ENCODE measurements around the gene MED12L.

DNA sequence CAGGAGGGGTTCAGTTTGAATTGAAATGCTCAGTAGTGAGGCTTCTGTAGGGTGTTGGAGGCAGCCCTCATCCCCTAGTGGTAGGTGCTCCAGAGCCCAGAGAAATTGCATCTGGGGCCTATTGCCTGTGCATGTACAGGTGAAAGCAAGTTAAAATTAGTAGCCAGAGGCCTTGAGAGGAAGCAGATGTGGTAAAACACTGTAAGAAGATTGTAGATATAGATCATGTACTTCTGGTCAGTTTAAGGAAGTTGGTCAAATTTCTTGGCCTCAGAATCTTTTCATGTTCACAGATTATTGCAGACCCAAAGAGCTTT is 340.8 kb downstream of the MED12L start:
- TF ChIP-seq SMC3 (IDR thresholded peaks at IDR 0.05; ENCODE audit: low read depth, low read length) (no peak), SIN3A (IDR thresholded peaks at IDR 0.05; ENCODE audit: borderline replicate concordance, low read depth, low read length) (no peak), YY1 (IDR thresholded peaks at IDR 0.05; ENCODE audit: low read depth) (no peak), POLR2AphosphoS5 (IDR thresholded peaks at IDR 0.05; ENCODE audit: low read depth, low read length) (no peak)
- TF ChIP-seq, protein P1, sequence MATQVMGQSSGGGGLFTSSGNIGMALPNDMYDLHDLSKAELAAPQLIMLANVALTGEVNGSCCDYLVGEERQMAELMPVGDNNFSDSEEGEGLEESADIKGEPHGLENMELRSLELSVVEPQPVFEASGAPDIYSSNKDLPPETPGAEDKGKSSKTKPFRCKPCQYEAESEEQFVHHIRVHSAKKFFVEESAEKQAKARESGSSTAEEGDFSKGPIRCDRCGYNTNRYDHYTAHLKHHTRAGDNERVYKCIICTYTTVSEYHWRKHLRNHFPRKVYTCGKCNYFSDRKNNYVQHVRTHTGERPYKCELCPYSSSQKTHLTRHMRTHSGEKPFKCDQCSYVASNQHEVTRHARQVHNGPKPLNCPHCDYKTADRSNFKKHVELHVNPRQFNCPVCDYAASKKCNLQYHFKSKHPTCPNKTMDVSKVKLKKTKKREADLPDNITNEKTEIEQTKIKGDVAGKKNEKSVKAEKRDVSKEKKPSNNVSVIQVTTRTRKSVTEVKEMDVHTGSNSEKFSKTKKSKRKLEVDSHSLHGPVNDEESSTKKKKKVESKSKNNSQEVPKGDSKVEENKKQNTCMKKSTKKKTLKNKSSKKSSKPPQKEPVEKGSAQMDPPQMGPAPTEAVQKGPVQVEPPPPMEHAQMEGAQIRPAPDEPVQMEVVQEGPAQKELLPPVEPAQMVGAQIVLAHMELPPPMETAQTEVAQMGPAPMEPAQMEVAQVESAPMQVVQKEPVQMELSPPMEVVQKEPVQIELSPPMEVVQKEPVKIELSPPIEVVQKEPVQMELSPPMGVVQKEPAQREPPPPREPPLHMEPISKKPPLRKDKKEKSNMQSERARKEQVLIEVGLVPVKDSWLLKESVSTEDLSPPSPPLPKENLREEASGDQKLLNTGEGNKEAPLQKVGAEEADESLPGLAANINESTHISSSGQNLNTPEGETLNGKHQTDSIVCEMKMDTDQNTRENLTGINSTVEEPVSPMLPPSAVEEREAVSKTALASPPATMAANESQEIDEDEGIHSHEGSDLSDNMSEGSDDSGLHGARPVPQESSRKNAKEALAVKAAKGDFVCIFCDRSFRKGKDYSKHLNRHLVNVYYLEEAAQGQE (IDR thresholded peaks at IDR 0.05; ENCODE audit: low read depth, low read length) = no peak
- TF ChIP-seq, protein P2, sequence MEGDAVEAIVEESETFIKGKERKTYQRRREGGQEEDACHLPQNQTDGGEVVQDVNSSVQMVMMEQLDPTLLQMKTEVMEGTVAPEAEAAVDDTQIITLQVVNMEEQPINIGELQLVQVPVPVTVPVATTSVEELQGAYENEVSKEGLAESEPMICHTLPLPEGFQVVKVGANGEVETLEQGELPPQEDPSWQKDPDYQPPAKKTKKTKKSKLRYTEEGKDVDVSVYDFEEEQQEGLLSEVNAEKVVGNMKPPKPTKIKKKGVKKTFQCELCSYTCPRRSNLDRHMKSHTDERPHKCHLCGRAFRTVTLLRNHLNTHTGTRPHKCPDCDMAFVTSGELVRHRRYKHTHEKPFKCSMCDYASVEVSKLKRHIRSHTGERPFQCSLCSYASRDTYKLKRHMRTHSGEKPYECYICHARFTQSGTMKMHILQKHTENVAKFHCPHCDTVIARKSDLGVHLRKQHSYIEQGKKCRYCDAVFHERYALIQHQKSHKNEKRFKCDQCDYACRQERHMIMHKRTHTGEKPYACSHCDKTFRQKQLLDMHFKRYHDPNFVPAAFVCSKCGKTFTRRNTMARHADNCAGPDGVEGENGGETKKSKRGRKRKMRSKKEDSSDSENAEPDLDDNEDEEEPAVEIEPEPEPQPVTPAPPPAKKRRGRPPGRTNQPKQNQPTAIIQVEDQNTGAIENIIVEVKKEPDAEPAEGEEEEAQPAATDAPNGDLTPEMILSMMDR (IDR thresholded peaks at IDR 0.05) = peak; percentile 17; the same call in 1 of the 2 replicates

Data from SK-N-SH (cell line).